Activated CD4-positive, alpha-beta T cell treated with anti-CD3 and anti-CD28 coated beads, Interleukin-2, amount 10 ng/mL, durations not matched to agents 7 days and 5 days (primary cell): Measurements from ENCODE around the gene KMT5C. TPM values are rescaled to one million over a fixed set of nuclear protein-coding genes. Genes with fewer than 3 reads are reported as not detected.

Source experiments
- CTCF ChIA-PET: fragments of 350-600 bp; sonication (Branson Sonifier 250); formaldehyde crosslinking; loops from one replicate; lab custom pipeline; 2021; ENCODE audit warnings: antibody characterized with exemption; lab: Charles Lee
- POLR2A ChIA-PET: fragments of 350-600 bp; sonication (Branson Sonifier 250); formaldehyde crosslinking; loops from one replicate; lab custom pipeline; 2021; ENCODE audit warnings: antibody characterized with exemption; lab: Charles Lee
- DNase-seq: peaks from one replicate; pipeline ENCODE4 v3.0.0-alpha.2; 2020
- H3K27ac Mint-ChIP-seq: one replicate; pipeline ENCODE4 v1.8.0; 2021; ENCODE audit warnings: mild to moderate bottlenecking, moderate library complexity, mixed read lengths
- H3K27me3 Mint-ChIP-seq: one replicate; pipeline ENCODE4 v1.8.0; 2021; ENCODE audit warnings: mixed read lengths
- H3K36me3 Mint-ChIP-seq: one replicate; pipeline ENCODE4 v1.8.0; 2021; ENCODE audit warnings: low read depth, mixed read lengths
- H3K4me1 Mint-ChIP-seq: one replicate; pipeline ENCODE4 v1.8.0; 2021; ENCODE audit warnings: mixed read lengths
- H3K4me3 Mint-ChIP-seq: one replicate; pipeline ENCODE4 v1.8.0; 2021; ENCODE audit warnings: mild to moderate bottlenecking, moderate library complexity, mixed read lengths
- H3K9me3 Mint-ChIP-seq: one replicate; pipeline ENCODE4 v1.8.0; 2021; ENCODE audit warnings: mixed read lengths
- total RNA-seq, 2 experiments: library from RNA; stranded (reverse); gene quantifications; one replicate each; pipeline ENCODE4 v1.2.3, GENCODE V29; 2021

KMT5C gene
- total RNA-seq, 2 experiments from 2014 or later = 21.7 to 28.3 TPM

DNA sequence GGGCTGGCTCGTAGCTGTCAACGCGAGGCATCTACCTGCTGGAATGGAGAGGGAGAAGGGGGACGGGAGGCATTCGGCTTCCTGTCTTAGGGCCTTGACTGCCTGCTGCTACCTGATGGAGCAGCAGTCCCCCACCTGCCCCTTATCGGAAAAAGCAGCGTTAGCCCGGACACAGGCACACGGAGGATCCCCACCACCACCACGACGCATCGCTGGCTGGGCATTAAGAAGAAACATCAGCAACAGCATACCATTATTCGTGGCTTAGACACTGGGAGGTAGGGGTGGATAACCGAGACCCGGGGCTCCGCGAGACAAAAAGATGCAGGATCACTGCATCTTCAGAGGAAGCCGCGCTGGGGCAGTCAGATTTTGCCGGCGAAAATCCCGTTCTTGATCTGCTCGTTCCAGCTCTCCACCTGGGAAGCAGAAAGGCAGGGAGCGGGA, 13.7 kb downstream of the KMT5C start:
- no peak for DNase-seq
- ChIA-PET POLR2A (no interaction called here), CTCF (interaction anchor here (1.0 to 1.6 kb wide), 3 partner anchors 13 to 193 kb away, joined by 3 read pairs; partner anchors contain the start of gene ZNF628)
- peaks cover 48% of the 10 kb centered on the region for H3K27me3 Mint-ChIP-seq
- no peaks in the 10 kb centered on the region for H3K9me3 Mint-ChIP-seq
- no peaks in the 10 kb centered on the region for H3K36me3 Mint-ChIP-seq
- no peak overlapping the region for H3K27ac Mint-ChIP-seq
- H3K4me3 Mint-ChIP-seq = peak overlapping the region; percentile 54
- peaks cover 18% of the 10 kb centered on the region for H3K4me1 Mint-ChIP-seq

DNA sequence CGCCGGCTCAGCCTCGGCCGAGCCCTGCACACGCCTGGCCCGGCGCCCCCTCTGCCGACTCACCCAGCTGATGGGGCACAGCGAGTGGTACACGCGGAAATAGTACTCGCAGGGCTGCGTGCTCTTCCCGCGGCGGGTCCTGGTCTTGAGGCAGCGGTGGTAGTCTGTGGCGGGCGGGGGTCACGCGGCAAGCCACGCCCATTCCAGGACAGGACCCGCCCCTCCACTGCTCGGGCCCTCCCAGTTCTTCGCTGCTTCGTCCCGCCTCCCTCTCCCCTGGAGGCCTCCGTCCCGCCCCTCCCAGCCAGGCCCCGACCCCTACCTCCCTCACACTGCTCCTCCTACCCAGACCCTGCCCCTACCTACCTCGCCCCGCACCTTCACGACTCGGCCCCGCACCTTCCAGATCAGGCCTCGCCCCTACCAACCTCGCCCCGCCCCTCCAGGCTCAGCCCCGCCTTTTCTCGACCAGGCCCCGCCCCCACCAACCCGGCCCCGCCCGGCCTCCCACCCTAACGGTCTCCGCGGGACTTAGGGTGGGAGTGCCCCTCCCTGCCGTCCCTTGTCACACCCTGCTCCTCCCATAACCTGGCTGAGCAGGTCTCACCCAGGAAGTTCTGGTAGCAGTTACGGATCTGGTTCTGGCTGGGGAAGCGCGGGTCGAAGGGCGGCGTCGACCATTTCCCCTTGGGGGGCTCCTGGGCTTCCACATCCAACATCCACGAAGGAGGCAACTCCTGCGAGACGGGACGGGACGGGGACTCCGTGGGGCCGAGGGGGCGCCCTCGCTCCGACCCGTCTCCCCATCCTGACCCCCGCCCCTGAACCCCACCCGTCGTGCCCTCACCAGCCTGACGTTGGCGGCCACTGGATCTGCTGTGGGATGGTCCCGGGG, 14.4 kb downstream of the KMT5C start:
- ChIA-PET POLR2A (no interaction called here), CTCF (interaction anchor here (1.0 to 1.3 kb wide), 2 partner anchors 13 to 122 kb away, joined by 3 read pairs; partner anchors contain the start of gene ZNF628)
- Mint-ChIP-seq H3K4me1 (peaks cover 18% of the 10 kb centered on the region), H3K27ac (peak overlapping the region; percentile 14), H3K27me3 (peaks cover 48% of the 10 kb centered on the region), H3K4me3 (peak overlapping the region; percentile 54), H3K36me3 (no peaks in the 10 kb centered on the region), H3K9me3 (no peaks in the 10 kb centered on the region)
- DNase-seq = peak; percentile 48

DNA sequence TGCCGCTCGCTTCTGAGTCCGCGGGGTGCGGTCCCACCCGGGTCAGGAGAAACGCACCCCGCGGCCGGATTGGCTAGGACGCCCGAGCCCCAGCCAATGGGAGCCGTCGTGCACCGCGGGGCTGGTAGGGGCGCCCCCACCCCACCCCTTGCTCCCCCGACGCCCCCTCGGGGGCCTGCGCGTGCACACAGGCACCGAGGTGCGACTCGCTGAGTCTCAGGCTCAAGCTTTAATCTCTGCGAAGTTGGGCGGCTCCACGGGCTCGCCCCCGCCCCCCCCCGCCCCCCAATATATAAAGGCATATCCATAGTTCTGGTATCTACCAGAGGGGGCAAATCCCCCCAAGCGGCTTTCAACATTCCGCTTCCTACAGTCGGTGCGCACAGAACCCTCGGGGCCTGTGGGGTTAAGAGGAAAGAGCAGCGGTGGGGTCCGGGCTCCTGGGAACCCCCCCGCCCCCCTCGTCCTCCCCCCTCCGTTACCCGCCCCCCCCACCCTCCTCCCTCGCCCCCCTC, 15.1 kb downstream of the KMT5C start, which contains the start of gene COX6B2:
Gene COX6B2, minus strand, starts transcription at position 22 of the 515 bp plus-strand sequence. CDS start 198 bp downstream, outside the sequence.
- Mint-ChIP-seq H3K27ac (peak within 1 kb of the TSS; percentile 14), H3K27me3 (peaks cover 48% of the 10 kb centered on the region), H3K4me1 (peaks cover 18% of the 10 kb centered on the region), H3K36me3 (no peaks in the 10 kb centered on the region), H3K9me3 (no peaks in the 10 kb centered on the region), H3K4me3 (peak within 1 kb of the TSS; percentile 54)
- no peak for DNase-seq
- ChIA-PET CTCF (interaction anchor here (1.1 kb wide), 1 partner anchor 194 kb away, joined by 6 read pairs; no protein-coding TSS in a partner anchor), POLR2A (no interaction called here)

- Mint-ChIP-seq H3K36me3 (no peaks in the 10 kb centered on the region), H3K27me3 (peaks cover 48% of the 10 kb centered on the region), H3K27ac (no peak overlapping the region), H3K4me1 (peaks cover 18% of the 10 kb centered on the region), H3K4me3 (peak overlapping the region; percentile 16), H3K9me3 (no peaks in the 10 kb centered on the region)
- POLR2A ChIA-PET = no interaction called here
- no peak for DNase-seq
- CTCF ChIA-PET = interaction anchor here (1.1 to 1.2 kb wide), 2 partner anchors 28 to 195 kb away, joined by 3 to 6 read pairs; no protein-coding TSS in a partner anchor
Observed at GRCh38 chr19:55355213-55355821, 15.6 kb downstream of the KMT5C start.

GRCh38 chr19:55358493-55358892, 18.8 kb downstream of the KMT5C start:
- peaks cover 25% of the 10 kb centered on the region for H3K27me3 Mint-ChIP-seq
- no peaks in the 10 kb centered on the region for H3K36me3 Mint-ChIP-seq
- H3K27ac Mint-ChIP-seq = no peak overlapping the region
- DNase-seq = no peak
- H3K4me3 Mint-ChIP-seq = no peak overlapping the region
- ChIA-PET POLR2A (no interaction called here), CTCF (interaction anchor here (0.6 kb wide), 2 partner anchors 52 to 1210 kb away, joined by 3 read pairs; no protein-coding TSS in a partner anchor)
- peaks cover 3% of the 10 kb centered on the region for H3K4me1 Mint-ChIP-seq
- H3K9me3 Mint-ChIP-seq = no peaks in the 10 kb centered on the region

DNA sequence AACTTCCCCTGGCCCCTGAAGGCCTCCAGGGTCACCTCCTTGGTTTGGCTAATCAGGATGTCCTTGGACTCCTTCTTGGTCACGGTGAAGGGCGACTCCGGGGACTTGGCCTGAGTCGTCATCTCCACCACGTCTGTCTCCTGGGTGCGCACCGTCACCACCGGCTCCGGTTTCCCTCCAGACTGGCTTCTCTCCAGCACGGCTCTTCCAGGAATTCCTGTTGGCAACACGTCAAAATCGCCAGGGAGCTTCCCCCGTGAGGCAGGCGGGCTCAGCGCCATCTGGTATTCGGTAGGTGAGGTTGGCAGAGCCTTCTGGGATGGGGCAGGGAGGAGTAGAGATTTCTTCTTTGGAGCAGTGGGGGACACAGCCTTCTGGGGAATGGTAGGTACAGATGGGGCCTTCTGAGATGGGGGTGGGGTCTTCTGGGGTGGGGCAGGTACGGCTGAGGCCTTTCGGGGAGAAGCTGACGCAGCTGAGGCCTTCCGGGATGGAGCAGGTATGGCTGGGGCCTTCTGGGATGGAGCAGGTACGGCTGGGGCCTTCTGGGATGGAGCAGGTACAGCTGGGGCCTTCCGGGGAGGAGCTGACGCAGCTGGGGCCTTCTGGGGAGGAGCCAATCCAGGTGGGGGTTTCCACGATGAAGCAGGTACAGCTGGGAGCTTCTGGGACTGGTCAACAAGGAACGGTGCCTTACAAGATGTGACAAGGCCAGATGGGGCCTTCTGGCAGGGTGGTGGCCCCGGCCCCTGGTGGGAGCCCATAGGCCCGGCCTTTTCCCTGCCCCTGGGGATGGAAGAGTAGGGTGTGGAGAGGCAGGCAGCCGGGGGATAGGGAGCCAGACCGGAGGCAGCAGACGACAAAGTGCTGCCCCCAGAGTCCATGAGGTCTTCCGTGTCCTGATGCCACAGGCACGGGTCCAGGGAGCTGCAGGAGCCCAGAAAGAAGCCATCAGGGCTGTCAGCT, 19.6 kb downstream of the KMT5C start:
- POLR2A ChIA-PET = no interaction called here
- DNase-seq = no peak
- H3K4me1 Mint-ChIP-seq = no peaks in the 10 kb centered on the region
- H3K27me3 Mint-ChIP-seq = peaks cover 19% of the 10 kb centered on the region
- CTCF ChIA-PET = interaction anchor here (1.4 kb wide), 1 partner anchor 24 kb away, joined by 4 read pairs; the partner anchor contains the start of gene TMEM238
- no peak overlapping the region for H3K27ac Mint-ChIP-seq
- no peak overlapping the region for H3K4me3 Mint-ChIP-seq
- no peaks in the 10 kb centered on the region for H3K9me3 Mint-ChIP-seq
- no peaks in the 10 kb centered on the region for H3K36me3 Mint-ChIP-seq

GRCh38 chr19:55360902-55361301, 21.2 kb downstream of the KMT5C start:
- ChIA-PET POLR2A (no interaction called here), CTCF (interaction anchor here (0.7 to 1.0 kb wide), 2 partner anchors 22 to 60 kb away, joined by 3 read pairs; no protein-coding TSS in a partner anchor)
- H3K4me1 Mint-ChIP-seq = no peaks in the 10 kb centered on the region
- H3K27me3 Mint-ChIP-seq = peaks cover 10% of the 10 kb centered on the region
- H3K9me3 Mint-ChIP-seq = no peaks in the 10 kb centered on the region
- no peak overlapping the region for H3K4me3 Mint-ChIP-seq
- no peaks in the 10 kb centered on the region for H3K36me3 Mint-ChIP-seq
- H3K27ac Mint-ChIP-seq = no peak overlapping the region
- no peak for DNase-seq

- CTCF ChIA-PET = no interaction called here
- no peak for DNase-seq
- Mint-ChIP-seq H3K27me3 (peaks cover 4% of the 10 kb centered on the region), H3K4me1 (no peaks in the 10 kb centered on the region), H3K36me3 (no peaks in the 10 kb centered on the region), H3K9me3 (no peaks in the 10 kb centered on the region), H3K27ac (no peak overlapping the region), H3K4me3 (no peak overlapping the region)
- POLR2A ChIA-PET = no interaction called here
Observed at GRCh38 chr19:55362174-55362989, 22.7 kb downstream of the KMT5C start.

DNA sequence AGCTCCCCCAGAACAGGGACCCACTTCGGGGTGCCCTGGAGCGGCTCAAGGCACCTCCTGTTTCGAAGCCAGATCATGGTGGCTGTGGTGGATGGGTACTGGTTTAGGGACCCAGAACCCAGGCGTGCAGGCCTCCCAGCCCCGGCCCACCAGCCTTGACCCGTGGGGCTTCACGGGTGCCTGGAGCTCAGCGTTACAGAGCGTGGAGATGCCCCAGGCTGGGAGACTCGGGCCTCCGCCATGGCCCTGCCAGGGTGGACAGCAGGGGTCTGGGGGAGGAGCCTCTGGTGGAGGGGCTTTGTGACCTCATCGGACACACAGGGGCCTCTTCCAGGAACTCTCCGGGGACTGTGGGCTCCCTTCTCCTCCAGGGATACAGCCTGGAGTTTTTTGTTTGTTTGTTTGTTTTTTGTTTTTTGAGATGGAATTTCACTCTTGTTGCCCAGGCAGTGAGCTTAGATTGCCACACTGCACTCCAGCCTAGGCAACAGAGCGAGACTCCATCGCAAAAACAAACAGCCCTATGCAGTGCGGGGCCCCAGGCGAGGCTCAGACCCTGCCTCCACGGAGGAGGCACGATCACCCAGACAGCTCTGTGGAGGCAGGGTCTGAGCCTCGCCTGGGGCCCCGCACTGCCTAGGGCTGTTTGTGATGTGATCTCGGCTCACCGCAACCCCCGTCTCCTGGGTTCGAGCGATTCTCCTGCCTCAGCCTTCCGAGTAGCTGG, 23.5 kb downstream of the KMT5C start, which contains the start of gene GARIN5B:
Gene GARIN5B, minus strand, starts transcription at position 271 of the 727 bp plus-strand sequence. Its CDS starts 194 bp downstream, at position 77.
- CTCF ChIA-PET = no interaction called here
- no peak within 1 kb of the TSS for H3K4me3 Mint-ChIP-seq
- no peaks in the 10 kb centered on the region for H3K36me3 Mint-ChIP-seq
- no peaks in the 10 kb centered on the region for H3K4me1 Mint-ChIP-seq
- H3K27ac Mint-ChIP-seq = no peak within 1 kb of the TSS
- no peaks in the 10 kb centered on the region for H3K9me3 Mint-ChIP-seq
- POLR2A ChIA-PET = no interaction called here
- DNase-seq = no peak
- peaks cover 6% of the 10 kb centered on the region for H3K27me3 Mint-ChIP-seq

DNA sequence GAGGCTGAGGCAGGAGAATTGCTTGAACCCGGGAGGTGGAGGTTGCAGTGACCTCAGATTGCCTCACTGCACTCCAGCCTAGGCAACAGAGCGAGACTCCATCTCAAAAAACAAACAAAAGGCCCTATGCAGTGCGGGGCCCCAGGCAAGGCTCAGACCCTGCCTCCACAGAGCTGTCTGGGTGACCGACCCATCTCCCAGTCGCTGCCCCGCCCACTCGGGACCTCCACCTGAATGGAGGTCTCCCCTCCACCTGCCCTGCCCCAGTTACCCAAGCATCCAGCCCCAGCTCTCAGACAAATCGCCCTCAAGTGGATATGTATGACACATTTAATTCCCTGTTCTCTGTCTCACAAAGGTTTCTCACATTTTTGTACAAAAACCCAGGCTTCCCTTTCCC, 25.6 kb downstream of the KMT5C start:
- ChIA-PET POLR2A (no interaction called here), CTCF (no interaction called here)
- DNase-seq = no peak
- no peak overlapping the region for H3K4me3 Mint-ChIP-seq
- H3K27ac Mint-ChIP-seq = no peak overlapping the region
- H3K36me3 Mint-ChIP-seq = no peaks in the 10 kb centered on the region
- peaks cover 2% of the 10 kb centered on the region for H3K4me1 Mint-ChIP-seq
- H3K27me3 Mint-ChIP-seq = peaks cover 18% of the 10 kb centered on the region
- H3K9me3 Mint-ChIP-seq = no peaks in the 10 kb centered on the region
